HepG2 (cell line): Measurements from ENCODE around the gene LMAN2. TPM values are rescaled to one million over a fixed set of nuclear protein-coding genes. Genes with fewer than 3 reads are reported as not detected.
A peak's percentile ranks its signal among the peaks of the same experiment; 100 is the strongest.

Experiments
- FUBP1 ChIP-seq: sonication (generic); formaldehyde crosslinking; IDR thresholded peaks from 2 replicates; pipeline ENCODE4 v1.5.1; 2020; ENCODE audit warnings: missing genetic modification reagents, mild to moderate bottlenecking, borderline replicate concordance
- MTERF4 ChIP-seq: sonication (generic); formaldehyde crosslinking; IDR thresholded peaks from 2 replicates; pipeline ENCODE4 v1.8.0; 2023; ENCODE audit warnings: mild to moderate bottlenecking, missing genetic modification reagents
- SNAPC2 ChIP-seq: sonication (generic); formaldehyde crosslinking; IDR thresholded peaks from 2 replicates; pipeline ENCODE4 v1.8.1; 2022; ENCODE audit warnings: mild to moderate bottlenecking, missing genetic modification reagents
- ZNF318 ChIP-seq: sonication (generic); formaldehyde crosslinking; IDR thresholded peaks from 2 replicates; pipeline ENCODE4 v1.4.0; 2020; ENCODE audit warnings: mild to moderate bottlenecking, missing genetic modification reagents
- ZNF557 ChIP-seq: sonication (generic); formaldehyde crosslinking; IDR thresholded peaks from 2 replicates; pipeline ENCODE4 v1.4.0; 2020; ENCODE audit warnings: missing genetic modification reagents
- ZNF607 ChIP-seq: sonication (generic); formaldehyde crosslinking; IDR thresholded peaks from 2 replicates; pipeline ENCODE4 v1.5.1; 2020; ENCODE audit warnings: missing genetic modification reagents, mild to moderate bottlenecking, borderline replicate concordance
- ZNF687 ChIP-seq: sonication (generic); formaldehyde crosslinking; IDR thresholded peaks from 2 replicates; pipeline ENCODE4 v1.5.1; 2020; ENCODE audit warnings: mild to moderate bottlenecking, missing genetic modification reagents, moderate library complexity
- polyA plus RNA-seq, 8 experiments: library from polyadenylated mRNA; depleted of rRNA in 3 of 8; stranded (reverse) in 7 of 8; unstranded in 1 of 8; fragments of >200 nt; fragmentation: Illumina TruSeq in 4 of 8; extraction: Trizol in 4 of 8; gene quantifications; 2 replicates each; pipeline versions ENCODE4 v1.2.1 to v1.2.3, GENCODE V29; 2011 to 2016; ENCODE audit warnings: low read depth in 4 of 8, missing spikeins in 1 of 8, mixed read lengths in 1 of 8; ENCODE audit not compliant: insufficient read depth in 1 of 8
- total RNA-seq, 5 experiments: library from RNA; depleted of rRNA; stranded (reverse); fragments of >200 nt; fragmentation: Illumina TruSeq; extraction: Trizol; gene quantifications; 2 replicates each; pipeline ENCODE4 v1.2.3, GENCODE V29; 2016; ENCODE audit warnings: low read depth in 1 of 5
- TF ChIP-seq, protein P1 (sequence below): sonication (generic); formaldehyde crosslinking; IDR thresholded peaks from 2 replicates; pipeline ENCODE4 v1.4.0; 2020; ENCODE audit warnings: missing genetic modification reagents

The LMAN2 gene
- total and polyA plus RNA-seq, 2 of the 13 experiments (the other 11 are each of a cell fraction or from before 2014, with no cell fraction given), result 191 to 197 TPM

DNA sequence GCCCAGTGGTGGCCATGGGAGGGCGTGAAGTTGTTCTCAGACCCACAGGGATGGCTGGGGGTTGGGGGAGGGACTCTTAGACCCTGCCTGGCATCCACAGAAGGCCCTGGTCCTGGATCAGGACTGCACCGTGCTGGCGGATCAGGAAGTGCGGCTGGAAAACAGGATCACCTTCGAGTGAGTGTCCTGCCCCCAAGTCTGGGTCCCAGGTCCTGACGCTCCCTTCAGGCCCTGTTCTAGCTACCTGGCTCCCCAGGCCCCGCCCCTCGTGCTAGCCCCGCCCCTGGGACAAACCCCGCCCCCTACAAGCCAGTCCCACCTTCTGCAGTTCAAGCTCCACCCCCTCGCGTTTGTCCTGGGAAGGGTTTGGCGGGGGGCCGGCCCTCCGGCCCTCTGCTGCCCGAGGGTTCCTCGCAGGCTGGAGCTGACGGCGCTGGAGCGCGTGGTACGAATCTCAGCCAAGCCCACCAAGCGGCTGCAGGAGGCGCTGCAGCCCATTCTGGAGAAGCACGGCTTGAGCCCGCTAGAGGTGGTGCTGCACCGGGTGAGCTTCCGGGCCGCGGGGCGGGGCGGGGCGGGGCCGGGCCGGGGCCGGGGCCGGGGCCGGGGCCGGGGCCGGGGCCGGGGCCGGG lies 19.1 kb upstream of the LMAN2 start (continued):
- TF ChIP-seq, protein P1, sequence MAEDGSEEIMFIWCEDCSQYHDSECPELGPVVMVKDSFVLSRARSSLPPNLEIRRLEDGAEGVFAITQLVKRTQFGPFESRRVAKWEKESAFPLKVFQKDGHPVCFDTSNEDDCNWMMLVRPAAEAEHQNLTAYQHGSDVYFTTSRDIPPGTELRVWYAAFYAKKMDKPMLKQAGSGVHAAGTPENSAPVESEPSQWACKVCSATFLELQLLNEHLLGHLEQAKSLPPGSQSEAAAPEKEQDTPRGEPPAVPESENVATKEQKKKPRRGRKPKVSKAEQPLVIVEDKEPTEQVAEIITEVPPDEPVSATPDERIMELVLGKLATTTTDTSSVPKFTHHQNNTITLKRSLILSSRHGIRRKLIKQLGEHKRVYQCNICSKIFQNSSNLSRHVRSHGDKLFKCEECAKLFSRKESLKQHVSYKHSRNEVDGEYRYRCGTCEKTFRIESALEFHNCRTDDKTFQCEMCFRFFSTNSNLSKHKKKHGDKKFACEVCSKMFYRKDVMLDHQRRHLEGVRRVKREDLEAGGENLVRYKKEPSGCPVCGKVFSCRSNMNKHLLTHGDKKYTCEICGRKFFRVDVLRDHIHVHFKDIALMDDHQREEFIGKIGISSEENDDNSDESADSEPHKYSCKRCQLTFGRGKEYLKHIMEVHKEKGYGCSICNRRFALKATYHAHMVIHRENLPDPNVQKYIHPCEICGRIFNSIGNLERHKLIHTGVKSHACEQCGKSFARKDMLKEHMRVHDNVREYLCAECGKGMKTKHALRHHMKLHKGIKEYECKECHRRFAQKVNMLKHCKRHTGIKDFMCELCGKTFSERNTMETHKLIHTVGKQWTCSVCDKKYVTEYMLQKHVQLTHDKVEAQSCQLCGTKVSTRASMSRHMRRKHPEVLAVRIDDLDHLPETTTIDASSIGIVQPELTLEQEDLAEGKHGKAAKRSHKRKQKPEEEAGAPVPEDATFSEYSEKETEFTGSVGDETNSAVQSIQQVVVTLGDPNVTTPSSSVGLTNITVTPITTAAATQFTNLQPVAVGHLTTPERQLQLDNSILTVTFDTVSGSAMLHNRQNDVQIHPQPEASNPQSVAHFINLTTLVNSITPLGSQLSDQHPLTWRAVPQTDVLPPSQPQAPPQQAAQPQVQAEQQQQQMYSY (CRISPR knock-in tag), result no peak
- TF ChIP-seq MTERF4 (CRISPR knock-in tag) (no peak), ZNF557 (0 out of 2 replicates have a peak, but pooled peaks have one; percentile 65), ZNF318 (no peak), ZNF687 (CRISPR knock-in tag) (peak; percentile 89), FUBP1 (CRISPR knock-in tag) (no peak), ZNF607 (CRISPR knock-in tag) (0 out of 2 replicates have a peak, but pooled peaks have one; percentile 17), SNAPC2 (CRISPR knock-in tag) (no peak)
